GM12891 (cell line): Measurements from ENCODE around the gene ZNF302.

Source experiments
- POLR2AphosphoS5 ChIP-seq: IDR thresholded peaks from 2 replicates; pipeline ENCODE4 v1.6.1; 2011; ENCODE audit warnings: low read depth, low read length, control low read depth
- POU2F2 ChIP-seq: IDR thresholded peaks from 2 replicates; pipeline ENCODE4 v1.6.1; 2011; ENCODE audit warnings: low read depth, mild to moderate bottlenecking, control low read depth, low read length, moderate library complexity

GRCh38 chr19:34639491-34640085 lies 37.9 kb upstream of the ZNF302 start:
- no peak for TF ChIP-seq POLR2AphosphoS5
- TF ChIP-seq POU2F2, result no peak
